Measurements from ENCODE around the gene RBM19.

Gene RBM19

DNA sequence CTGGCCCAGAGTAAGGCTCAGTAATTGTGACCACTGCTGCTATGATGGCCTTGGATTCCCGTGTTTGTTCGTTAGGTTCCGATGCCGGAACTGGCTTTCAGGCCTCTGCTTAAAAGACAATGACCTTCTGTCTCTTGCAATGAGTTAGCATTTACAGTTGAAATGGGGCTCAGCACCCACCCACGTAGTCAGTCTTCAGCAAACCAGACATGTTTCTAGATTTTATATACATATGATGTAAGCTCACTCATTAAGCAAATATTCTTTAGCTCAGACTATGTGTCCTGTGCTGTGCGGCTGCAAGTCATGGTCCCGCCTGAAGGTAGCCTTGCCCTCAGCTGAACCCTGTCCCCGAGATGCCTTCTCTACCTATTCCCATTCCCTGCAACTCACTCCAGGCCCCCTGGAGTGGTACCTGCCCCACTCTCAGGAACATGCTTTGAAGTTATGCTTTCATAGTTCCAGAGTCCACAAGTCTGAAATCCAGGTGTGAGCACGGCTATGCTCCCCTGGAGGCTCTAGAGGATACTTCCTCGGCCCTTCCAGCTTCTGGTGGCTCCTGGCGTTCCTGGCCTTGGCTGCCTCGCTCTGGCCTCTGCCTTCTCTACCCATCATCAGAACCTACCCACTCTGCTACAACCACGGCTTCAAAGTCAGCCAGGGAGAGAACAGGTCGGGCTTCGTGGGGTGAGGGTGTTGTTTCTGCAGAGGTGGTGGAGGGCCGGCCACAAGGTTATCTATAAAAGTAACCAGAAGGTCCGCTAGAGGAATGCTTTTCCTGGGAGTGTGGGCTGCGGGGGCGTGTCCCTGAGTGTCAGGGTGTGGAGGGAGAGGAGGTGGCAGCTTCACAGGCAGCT is 157.8 kb downstream of the RBM19 start:
- DNase-seq (ENCODE audit: low read depth in 3 of 3): no peak

DNA sequence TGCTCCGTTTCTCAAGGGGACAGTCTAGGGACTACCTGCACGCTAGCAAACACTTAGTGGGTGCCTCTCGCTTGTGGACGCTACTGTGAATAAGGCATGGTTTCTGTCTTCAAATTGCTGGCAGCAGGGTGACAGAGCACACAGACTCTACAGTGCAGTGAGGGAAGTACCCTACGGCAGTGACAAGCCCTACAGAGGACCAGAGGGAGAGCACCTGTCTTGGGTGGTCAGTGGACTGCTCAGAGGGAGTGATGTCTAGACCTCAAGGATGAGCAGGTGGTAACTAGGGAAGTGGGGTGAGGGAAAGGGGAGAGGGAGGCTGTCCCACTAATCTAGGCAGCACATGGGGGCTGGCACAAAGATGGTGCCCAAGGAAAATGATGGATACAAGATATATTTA is 160.5 kb downstream of the RBM19 start:
- no peak for DNase-seq (ENCODE audit: low read depth in 3 of 3)

DNA sequence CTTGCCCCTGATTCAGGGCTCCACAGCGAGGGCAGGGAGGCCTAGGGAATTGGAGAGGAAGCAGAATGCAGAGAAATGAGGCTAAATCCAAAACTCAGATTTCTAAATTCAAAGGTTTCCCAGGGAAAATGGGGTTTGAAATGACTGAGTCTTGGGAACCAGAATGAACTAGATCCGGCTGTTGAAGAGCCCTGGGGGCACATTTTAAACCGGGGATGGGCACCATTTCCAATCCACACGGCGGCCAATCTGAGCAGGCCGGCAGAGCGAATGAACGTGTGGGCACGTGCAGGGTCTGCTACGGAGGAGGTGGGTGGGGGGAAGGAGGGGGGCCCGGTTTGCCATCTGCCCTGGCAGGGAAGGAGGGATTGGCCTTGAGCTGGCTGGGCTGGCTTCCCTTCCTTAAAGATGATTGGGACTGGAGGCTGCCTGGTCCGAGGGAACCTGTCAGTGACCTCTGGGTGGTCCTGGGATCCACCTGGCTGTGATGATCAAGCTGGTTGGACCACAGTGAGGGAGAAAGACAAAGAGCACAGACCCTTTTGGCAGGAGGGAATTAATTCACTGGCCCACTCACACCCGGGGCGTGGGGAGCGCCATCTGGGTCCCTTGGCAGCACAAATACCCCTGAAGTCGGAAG is 161.0 kb downstream of the RBM19 start:
- no peak for DNase-seq (ENCODE audit: low read depth in 3 of 3)

DNA sequence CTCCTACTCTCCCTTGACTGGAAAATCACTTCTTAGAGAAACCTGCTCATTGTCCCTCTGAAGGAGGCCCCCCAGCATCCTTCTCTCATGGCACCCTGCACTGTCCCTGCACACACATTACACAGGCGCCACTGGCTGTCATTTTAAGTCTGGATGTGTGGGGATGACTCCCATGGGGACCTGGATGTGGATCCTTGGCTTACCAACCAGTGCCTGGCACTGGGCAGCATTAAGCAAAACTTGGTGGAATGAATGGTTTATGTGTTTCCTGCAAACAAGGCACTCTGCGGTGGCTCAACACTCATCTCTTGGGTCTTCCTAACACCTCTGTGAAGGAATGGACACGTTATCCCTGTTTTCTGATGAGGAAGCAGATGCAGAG is 162.4 kb downstream of the RBM19 start:
- DNase-seq (ENCODE audit: low read depth in 3 of 3): no peak

DNA sequence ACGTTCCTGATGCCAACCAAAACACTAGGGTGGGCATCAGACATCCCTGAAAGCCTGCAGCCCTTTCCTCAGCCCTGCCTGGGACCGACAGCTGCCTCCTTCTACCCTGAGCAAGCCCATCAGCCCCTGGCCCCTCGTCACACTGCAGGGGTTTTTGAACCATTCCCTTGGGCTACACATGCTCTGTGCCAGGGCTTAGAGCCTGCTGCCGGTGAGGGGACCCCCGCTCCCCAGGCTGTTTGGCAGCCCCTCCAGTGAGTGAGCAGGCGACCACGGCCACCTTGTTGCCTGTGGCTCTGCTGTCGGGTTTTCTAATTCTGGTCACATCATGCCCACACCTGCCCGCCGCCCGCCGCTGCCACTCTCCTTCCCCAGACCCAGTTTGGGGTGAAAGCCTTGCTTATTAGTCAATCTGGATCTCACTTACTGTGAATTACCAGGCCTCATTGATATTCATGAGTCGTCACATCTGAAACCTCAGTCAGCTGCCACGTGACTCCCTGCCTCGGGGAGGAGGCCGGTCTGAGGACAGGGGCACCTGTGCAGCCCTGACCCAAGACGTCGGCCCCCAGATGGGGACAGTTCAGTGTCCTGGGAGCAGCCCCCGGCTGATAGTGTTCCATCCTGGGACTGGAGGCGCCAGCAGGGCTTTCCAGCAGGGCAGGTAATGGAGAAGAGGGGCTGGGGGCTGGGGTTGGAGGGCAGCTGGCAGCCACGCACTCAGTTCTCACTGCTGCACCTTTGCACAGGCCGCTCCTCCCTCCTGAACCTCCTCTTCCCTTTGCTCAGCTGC is 163.0 kb downstream of the RBM19 start:
- DNase-seq (ENCODE audit: low read depth in 3 of 3): no peak

DNA sequence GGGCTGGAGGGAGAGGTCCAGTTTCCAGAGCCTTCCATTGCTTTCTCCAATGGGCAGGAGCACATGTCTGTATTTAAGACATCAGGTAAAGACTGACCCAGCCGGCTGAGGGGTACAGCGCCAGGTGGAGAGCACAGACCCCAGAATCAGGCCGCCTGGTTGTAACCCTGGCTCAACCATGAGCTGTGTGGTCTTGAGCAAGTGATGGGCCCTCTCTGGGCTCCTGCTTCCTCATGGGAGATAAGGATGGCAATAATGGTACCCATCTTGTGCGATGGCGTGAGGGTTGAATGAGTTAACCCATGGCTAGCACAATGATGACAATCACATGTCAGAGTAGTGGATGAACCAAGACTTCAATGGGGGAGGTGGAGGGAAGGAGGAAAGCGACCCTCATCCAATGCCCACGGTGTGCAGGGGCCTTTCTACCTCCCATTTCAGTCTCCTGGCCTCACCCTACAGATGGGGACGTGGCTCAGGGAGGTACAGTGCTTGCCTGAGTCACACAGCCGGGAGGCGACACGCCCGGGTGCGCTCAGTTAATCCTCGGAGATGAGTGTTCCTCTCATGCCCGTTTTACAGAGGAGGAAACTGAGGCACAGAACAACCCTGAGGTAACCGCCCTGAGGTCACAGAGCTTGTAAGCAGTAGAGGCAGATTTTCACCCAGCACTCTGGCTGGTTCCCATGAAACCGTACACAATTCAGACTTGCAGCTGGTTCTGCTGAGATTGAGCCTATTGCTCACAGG is 163.9 kb downstream of the RBM19 start:
- no peak for DNase-seq (ENCODE audit: low read depth in 3 of 3)

DNA sequence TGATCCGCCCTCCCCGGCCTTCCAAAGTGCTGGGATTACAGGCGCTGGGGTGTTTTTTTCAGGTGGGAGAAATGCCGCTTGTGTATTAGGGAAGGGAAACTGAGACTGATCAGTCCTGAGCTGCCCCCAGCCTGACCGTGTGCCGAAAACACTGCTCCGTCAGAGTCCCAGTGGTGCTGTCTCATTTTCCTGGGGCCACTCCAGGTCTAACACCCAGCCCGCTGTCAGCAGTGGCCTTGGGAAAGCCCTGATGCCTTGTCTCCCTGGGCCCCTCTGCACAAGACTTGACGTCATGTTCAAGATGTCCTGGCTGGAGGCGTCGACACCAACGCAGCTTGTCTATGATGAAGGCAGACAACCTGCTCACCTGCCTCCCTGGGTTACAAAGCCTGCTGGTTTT is 165.9 kb downstream of the RBM19 start:
- DNase-seq (ENCODE audit: low read depth in 3 of 3): no peak

DNA sequence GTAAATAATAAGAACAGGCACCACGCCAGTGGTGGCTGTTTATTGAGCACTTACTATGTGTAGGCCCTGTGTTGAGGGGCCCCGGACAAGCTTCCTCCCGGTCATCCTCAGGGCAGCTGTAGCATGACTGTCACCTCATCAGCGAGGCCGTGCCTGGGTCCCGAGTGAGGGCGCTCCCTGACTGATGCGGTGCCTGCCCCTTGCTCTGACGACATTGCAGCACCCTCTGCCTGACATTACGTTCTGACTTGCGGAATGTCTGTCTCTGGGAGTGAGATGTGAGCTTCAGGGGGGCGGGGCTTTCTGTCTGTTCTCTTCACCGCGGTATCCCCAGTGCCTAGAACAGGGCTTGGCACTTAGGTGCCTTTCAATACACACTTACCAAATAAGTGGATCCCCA is 167.6 kb downstream of the RBM19 start:
- DNase-seq (ENCODE audit: low read depth in 3 of 3): no peak

DNA sequence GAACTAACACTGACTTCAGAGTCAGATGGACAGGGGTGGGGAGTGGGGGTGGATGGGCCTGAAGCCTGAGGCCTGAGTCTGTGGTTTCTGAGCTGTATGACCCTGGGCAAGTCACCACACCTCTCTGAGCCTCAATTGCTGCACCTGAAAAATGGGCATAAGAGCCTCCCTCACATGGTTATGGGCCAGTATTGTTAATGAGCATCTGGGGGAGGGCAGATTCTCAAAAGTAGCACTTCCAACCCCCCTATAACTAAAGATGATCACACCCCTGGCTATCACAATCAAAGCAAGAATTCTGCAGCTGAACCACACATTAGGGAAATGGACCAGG is 168.6 kb downstream of the RBM19 start:
- DNase-seq (ENCODE audit: low read depth in 3 of 3): no peak

DNA sequence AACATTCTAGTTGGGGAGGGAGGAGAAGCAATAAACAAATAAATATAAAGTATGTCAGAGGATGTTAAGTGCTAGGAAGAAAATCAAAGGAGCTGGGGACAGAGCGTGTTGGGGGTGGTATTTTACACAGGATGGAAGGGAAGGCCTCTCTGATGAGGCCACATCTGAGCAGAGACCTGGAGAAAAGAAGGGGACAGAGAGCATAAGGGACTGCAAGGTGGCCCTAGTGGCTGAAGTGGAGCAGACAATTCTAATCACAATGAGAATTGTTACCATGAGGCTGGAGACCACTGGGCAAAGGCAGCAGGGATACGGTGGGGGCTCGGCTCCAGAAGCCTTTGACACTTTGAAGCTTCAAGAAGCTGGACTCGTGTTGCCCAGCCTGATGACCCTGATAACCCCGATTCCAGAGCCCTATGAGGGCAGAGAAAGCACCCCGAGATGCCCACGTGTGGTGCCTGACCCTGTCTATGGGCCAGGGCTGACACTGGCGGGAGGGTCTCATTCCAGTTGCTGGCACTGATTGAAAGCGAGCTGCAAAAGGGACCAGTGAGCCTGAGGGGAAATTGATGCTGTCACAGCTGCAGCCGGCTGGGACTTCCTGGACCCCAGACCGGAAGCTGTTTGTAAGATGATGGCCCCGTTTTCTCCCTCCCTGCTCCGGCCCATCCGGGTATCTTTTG is 169.1 kb downstream of the RBM19 start:
- no peak for DNase-seq (ENCODE audit: low read depth in 3 of 3)

DNA sequence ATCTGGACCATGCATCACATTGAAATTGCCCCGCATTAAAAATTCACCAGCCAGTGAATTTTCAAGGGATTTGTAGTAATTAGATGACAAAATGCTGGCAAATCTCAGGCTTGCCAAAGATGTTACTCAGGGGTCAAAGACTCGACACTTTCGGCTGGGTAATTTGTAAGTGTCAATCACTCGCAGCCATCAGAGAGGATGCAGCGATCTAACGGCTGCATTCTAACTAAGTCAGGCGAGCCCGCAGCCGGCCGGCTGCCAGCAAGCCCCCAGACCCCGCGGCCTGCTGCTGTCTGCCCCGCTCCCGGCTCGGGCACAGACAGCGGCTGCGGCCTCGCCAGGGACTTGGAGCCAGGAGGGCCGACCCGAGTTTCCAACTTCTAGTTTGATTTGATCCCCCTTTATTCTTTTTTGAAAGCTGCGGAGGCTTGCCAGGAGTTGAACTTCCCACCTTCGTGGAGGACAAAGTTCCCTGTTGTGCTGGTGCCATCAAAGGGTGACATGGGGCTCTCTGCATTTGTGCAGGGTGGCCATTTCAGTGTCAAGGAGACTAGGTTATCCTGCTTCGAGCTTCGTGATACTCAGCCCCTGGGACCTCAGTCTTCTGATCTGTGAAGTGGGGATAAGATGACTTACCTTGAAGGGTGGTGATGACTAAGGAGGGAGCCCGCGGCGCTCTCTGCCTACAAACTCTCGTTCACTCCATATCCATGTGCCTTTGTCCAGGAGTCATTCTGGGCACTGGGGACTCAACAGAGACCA is 169.9 kb downstream of the RBM19 start:
- no peak for DNase-seq (ENCODE audit: low read depth in 3 of 3)

DNA sequence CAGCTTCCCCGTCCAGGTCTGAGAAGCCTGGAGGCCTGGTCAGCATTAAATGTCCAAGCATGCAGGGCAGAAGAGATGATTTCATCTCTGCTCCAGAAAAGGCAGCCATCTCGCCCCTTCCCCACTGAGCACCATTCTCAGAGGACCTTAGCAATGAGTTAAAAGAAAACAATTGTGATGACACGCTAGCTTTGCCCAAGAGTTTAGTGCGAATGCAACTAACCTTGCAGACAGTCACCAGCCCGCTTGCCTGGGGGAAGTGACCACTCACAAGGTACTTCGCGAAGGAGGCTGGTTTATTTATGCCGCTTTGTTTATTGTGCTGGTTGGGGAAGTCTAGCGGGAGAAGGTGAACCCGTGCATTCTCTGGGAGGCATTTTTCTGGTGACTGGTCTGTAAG is 170.7 kb downstream of the RBM19 start:
- no peak for DNase-seq (ENCODE audit: low read depth in 3 of 3)

DNA sequence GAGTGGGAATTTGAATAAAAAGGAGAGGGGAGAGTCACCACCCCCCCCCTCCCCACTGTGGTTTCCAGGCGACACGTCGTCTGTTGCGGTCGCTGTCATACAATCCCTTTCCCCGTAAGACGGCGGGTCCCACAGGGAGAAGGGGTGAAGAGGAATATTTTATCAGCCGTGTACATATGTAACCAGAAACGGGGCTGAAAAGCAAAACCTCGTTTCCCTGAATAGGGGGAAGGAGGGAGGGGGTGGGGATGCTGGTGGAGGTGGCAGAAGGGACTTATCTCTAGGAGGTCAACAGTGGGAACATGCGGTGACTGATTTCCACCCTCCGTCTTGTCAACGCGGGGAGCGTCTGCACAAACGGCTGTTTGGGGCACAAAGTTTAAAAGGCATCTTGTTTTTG is 171.4 kb downstream of the RBM19 start:
- no peak for DNase-seq (ENCODE audit: low read depth in 3 of 3)

DNA sequence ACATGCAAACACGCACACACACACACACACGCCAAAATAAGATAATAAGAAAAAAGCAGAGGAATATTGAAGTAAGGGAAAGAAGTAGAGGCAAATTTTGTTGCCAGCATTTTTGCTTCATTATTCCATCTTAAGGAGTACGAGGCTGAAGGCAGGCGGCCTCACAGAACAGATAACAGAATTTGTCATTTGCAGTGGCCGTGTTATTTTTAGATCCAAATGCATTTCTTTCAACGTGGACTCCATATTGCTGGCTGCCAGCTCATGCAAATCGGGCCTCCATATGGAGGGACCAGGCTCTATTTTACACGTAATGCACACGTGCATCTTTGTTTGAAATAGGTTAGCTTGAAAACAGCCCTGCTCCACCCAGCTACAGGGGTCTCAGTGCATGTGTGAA is 172.9 kb downstream of the RBM19 start:
- DNase-seq (ENCODE audit: low read depth in 3 of 3): no peak

DNA sequence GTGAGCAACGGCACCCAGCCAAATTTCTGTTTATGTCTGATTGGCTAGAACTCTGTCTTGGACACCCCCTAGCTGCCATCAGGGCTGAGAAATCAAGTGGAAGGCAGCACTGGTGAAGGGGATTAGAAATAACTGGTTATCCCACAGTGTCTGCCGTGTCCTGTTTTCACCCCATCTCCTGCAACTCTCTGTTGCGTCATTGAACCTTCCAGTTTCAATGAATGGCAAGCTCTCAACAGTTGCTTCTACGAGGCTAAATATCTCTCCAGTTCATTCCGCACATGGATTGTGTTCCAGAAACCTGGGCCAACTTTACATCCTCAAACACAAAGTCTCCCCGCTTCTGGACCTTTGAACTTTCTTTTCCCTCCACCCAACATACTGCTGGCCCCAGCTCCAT is 173.7 kb downstream of the RBM19 start:
- DNase-seq (ENCODE audit: low read depth in 3 of 3): no peak

DNA sequence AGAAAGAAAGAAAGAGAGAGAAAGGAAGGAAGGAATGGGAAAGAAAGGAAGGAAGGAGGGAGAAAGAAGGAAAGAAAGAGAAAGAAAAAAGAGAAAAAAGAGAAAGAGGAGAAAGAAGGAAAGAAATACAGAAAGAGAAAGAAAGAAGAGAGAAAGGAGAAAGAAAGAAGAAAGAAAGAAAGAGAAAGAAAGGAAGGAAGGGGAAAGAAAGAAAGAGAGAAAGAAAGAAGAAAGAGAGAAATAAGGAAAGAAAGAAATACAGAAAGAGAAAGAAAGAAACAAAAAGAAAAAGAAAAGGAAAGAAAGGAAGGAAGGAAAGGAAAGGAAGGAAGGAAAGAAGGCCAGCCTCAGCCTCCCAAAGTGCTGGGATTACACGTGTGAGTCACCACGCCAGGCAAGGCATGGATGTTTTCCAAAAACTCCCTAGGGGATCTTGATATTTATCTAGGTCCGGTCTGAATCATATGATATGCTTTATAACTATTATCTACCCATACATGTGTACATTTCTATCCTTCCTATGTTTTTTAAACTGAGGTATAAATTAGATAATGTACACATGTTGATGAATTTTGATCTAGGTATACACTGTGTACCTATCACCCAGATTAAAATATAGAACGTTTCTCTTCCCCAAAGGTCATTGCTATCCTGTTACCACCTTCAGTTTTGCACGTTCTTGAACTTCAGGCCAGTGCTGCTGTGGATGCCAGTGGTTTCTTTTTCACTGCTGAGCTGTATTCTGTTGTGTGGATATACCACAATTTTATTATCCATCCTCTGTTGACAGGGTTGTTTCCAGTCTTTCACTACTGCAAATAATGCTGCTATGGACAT is 177.9 kb downstream of the RBM19 start:
- DNase-seq (ENCODE audit: low read depth in 3 of 3): no peak

DNA sequence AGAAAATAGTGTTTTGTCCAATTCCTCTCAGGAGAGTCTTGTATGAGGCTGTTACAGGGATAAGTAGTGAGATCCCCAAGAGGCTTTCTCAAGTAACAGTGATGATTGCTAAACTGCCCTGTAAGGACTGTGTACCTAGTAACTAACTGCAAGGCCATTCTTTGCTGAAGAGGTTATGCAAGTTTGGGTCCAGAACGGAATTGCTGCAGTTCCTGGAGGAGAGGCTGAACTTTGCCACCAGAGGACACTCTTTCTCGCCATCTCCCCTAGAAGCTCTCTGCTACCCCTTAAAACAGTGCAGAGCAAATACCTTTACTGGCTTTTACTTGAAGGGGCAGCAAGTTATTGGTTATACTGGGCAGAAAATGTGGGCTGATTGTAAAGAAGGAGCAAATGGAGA is 180.0 kb downstream of the RBM19 start:
- DNase-seq (ENCODE audit: low read depth in 3 of 3): no peak

DNA sequence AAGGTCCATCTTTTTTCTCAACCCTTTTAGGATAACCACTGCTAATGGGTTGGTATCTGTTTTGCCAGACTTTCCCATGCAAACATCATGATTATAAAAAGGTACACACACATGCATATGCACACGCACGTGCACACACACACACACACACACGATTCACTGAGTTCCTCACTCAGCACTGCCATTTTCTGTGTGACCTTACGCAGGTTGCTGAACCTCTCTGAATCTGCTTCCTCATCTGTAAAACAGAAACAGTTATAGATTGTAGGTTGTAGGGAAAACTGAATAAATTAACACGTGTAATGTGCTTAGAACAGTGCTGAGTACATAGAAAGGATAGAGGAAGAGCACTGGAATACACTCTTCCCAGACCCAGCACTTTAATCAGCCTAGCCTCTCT is 182.3 kb downstream of the RBM19 start:
- no peak for DNase-seq (ENCODE audit: low read depth in 3 of 3)

DNA sequence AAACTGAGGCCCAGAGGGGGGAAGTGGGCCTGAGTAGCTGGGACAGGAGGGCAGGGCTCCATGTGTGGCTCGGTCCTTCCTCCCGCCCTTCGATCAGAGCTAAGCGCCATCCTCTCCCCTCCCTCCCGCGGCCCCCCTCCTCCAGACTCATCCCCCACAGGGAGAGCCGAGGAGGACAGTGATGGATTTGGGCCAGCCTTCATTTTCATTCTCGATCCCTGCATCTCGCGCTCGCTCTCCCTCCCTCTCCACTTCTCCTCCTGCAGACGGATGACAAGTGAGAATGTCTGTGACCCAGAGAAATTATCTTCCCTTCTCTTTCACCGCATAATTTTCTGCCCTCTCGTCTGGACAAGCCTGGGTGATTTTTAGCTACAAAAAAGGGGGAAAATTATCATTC is 183.3 kb downstream of the RBM19 start:
- no peak for DNase-seq (ENCODE audit: low read depth in 3 of 3)

All from stimulated activated CD4-positive, alpha-beta T cell treated with anti-CD3 and anti-CD28 coated beads, TNF-alpha, amount 100 ng/mL, for 4 hours (primary cell).